PC-9 (cell line): ENCODE results near the gene TSPAN14. TPM values are rescaled to one million over a fixed set of nuclear protein-coding genes. Genes with fewer than 3 reads are reported as not detected.

Experiments
- BruUV-seq: library from RNA; stranded (reverse); fragments of 400-500 nt; replicated peaks from 2 replicates; lab custom pipeline; 2021; lab: Mats Ljungman, UMichigan
- CTCF ChIA-PET: fragments of 300-600 bp; sonication (Branson Sonifier 250); formaldehyde crosslinking; loops from one replicate; lab custom pipeline; 2022; ENCODE audit warnings: antibody characterized with exemption; lab: Charles Lee
- POLR2A ChIA-PET: fragments of 300-600 bp; sonication (Branson Sonifier 250); formaldehyde crosslinking; loops from one replicate; lab custom pipeline; 2022; ENCODE audit warnings: antibody characterized with exemption; ENCODE audit not compliant: unreplicated experiment; lab: Charles Lee
- DNase-seq, 2 experiments: peaks; one replicate each; pipeline versions ENCODE4 v3.0.0 to v3.0.0-alpha.2; 2015 to 2022; ENCODE audit warnings: mixed read lengths in 1 of 2
- H2AFZ ChIP-seq: fragments of 200-600 bp; sonication (generic); 2 replicates; pipeline ENCODE4 v1.8.1; 2017; ENCODE audit warnings: antibody characterized with exemption
- H3F3A ChIP-seq: fragments of 200-600 bp; sonication (generic); 2 replicates; pipeline ENCODE4 v1.8.1; 2017; ENCODE audit warnings: antibody characterized with exemption, mild to moderate bottlenecking, low read depth; ENCODE audit not compliant: insufficient read depth
- H3K27ac ChIP-seq: fragments of 200-600 bp; sonication (generic); 2 replicates; pipeline ENCODE4 v1.6.1; 2016; ENCODE audit warnings: mixed run types
- H3K27me3 ChIP-seq: fragments of 200-600 bp; sonication (generic); 2 replicates; pipeline ENCODE4 v1.6.1; 2016; ENCODE audit warnings: low read depth, mixed run types; ENCODE audit not compliant: insufficient read depth
- H3K36me3 ChIP-seq: fragments of 200-600 bp; sonication (generic); 2 replicates; pipeline ENCODE4 v1.6.1; 2016; ENCODE audit warnings: low read depth, mixed run types
- H3K4me1 ChIP-seq: fragments of 200-600 bp; sonication (generic); replicated peaks from 2 replicates; pipeline ENCODE4 v1.6.1; 2016; ENCODE audit warnings: mixed run types; ENCODE audit not compliant: insufficient read depth
- H3K4me2 ChIP-seq: fragments of 200-600 bp; sonication (generic); 2 replicates; pipeline ENCODE4 v1.6.1; 2017; ENCODE audit warnings: mixed run types
- H3K4me3 ChIP-seq: fragments of 200-600 bp; sonication (generic); 2 replicates; pipeline ENCODE4 v1.6.1; 2016; ENCODE audit warnings: mixed run types
- H3K79me2 ChIP-seq: fragments of 200-600 bp; sonication (generic); 2 replicates; pipeline ENCODE4 v1.6.1; 2017; ENCODE audit warnings: low read depth, mixed run types
- H3K9me2 ChIP-seq: fragments of 200-600 bp; sonication (generic); 2 replicates; pipeline ENCODE4 v1.8.1; 2017; ENCODE audit warnings: mild to moderate bottlenecking; ENCODE audit not compliant: insufficient read depth
- H3K9me3 ChIP-seq: fragments of 200-600 bp; sonication (generic); 2 replicates; pipeline ENCODE4 v1.8.1; 2016; ENCODE audit warnings: low read depth; ENCODE audit not compliant: insufficient read depth
- H4K20me1 ChIP-seq: fragments of 200-600 bp; sonication (generic); 2 replicates; pipeline ENCODE4 v1.8.1; 2017; ENCODE audit not compliant: insufficient read depth
- EZH2 ChIP-seq: fragments of 200-600 bp; sonication (generic); IDR thresholded peaks from 2 replicates; pipeline ENCODE4 v1.8.0; 2017; ENCODE audit warnings: antibody characterized with exemption, low read depth
- intact Hi-C: fragments of 100-400 bp; cut with micrococcal nuclease; formaldehyde crosslinking; loops from one replicate; pipeline ENCODE4 v1.10.0; 2022; ENCODE audit not compliant: unreplicated experiment
- total RNA-seq: library from RNA; stranded (reverse); gene quantifications from 2 replicates; pipeline ENCODE4 v1.2.3, GENCODE V29; 2021
- TF ChIP-seq, protein P1 (sequence below): fragments of 200-600 bp; sonication (generic); conservative IDR thresholded peaks from 2 replicates; pipeline ENCODE4 v1.6.1; 2017; ENCODE audit warnings: mixed run types, antibody characterized with exemption, mild to moderate bottlenecking, moderate library complexity

TSPAN14 gene
- total RNA-seq, 1 experiment from 2014 or later: 135 TPM

DNA sequence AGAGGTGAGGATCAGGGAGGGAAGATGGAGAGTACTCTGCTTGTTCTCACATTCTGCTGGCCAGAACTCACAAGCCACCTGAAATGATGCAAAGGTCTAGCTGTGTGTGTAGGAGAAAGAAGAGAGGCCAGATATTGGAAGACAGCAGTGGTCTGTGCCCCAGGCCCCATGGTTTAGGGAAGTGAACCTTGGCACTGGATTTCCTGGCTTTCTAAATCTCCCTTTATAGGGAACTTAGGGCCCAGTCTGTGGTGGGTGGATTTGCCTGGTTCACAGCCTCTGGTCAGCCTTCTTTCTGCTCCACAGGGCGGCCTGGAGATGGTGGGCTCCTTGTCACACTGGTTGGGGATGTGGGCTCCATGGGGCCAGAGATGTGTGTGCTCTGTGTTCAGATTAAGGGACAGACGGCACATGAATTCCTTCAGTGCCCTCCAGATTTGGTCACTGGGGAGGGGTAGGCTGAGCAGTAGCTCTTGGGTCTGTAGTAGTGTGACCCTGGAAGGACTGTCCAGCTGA, 74.1 kb downstream of the TSPAN14 start:
- no peaks in the 10 kb centered on the region for H3K9me3 ChIP-seq
- H3K27ac ChIP-seq: no peak overlapping the region
- ChIA-PET POLR2A (no interaction called here), CTCF (no interaction called here)
- DNase-seq: no peak
- no peaks in the 10 kb centered on the region for H3K27me3 ChIP-seq
- no peaks in the 10 kb centered on the region for H3K9me2 ChIP-seq
- no peak overlapping the region for H2AFZ ChIP-seq
- peaks cover 25% of the 10 kb centered on the region for H3F3A ChIP-seq
- H3K4me3 ChIP-seq: no peak overlapping the region
- intact Hi-C loops: no loop called here
- TF ChIP-seq, protein P1, sequence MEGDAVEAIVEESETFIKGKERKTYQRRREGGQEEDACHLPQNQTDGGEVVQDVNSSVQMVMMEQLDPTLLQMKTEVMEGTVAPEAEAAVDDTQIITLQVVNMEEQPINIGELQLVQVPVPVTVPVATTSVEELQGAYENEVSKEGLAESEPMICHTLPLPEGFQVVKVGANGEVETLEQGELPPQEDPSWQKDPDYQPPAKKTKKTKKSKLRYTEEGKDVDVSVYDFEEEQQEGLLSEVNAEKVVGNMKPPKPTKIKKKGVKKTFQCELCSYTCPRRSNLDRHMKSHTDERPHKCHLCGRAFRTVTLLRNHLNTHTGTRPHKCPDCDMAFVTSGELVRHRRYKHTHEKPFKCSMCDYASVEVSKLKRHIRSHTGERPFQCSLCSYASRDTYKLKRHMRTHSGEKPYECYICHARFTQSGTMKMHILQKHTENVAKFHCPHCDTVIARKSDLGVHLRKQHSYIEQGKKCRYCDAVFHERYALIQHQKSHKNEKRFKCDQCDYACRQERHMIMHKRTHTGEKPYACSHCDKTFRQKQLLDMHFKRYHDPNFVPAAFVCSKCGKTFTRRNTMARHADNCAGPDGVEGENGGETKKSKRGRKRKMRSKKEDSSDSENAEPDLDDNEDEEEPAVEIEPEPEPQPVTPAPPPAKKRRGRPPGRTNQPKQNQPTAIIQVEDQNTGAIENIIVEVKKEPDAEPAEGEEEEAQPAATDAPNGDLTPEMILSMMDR: no peak
- TF ChIP-seq EZH2: no peak
- H3K4me1 ChIP-seq: no peaks in the 10 kb centered on the region
- no peaks in the 10 kb centered on the region for H3K79me2 ChIP-seq
- H3K4me2 ChIP-seq: no peak overlapping the region
- no peaks in the 10 kb centered on the region for H4K20me1 ChIP-seq
- H3K36me3 ChIP-seq: no peaks in the 10 kb centered on the region
- BruUV-seq: no TSS peak

DNA sequence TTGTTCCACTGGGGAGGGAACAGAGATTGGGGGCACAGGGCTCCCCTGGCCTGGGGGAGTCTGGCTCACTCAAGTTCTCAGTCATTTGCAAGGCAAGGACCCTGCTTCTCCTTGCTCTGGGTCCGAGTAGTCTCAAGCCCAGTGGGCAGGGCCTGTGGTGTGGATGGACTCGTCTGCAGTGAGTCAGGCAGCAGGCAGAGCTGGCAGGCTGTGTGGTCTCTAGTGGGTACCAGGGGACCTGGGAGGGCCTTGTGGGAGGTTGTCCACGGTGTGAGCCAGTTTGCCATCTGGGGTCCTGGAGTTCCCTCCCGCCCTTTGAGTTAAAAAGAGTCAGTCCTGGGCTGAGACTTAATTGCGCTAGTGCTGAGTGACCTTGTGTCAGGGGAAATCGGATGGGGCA, 74.8 kb downstream of the TSPAN14 start:
- Histone ChIP-seq H3K9me3 (no peaks in the 10 kb centered on the region), H3F3A (peaks cover 19% of the 10 kb centered on the region; the same call in 1 of the 2 replicates), H3K36me3 (no peaks in the 10 kb centered on the region), H3K4me2 (no peak overlapping the region), H3K4me3 (no peak overlapping the region), H4K20me1 (no peaks in the 10 kb centered on the region), H3K27ac (no peak overlapping the region), H3K27me3 (no peaks in the 10 kb centered on the region), H3K79me2 (no peaks in the 10 kb centered on the region), H3K4me1 (no peaks in the 10 kb centered on the region), H2AFZ (no peak overlapping the region), H3K9me2 (no peaks in the 10 kb centered on the region)
- TF ChIP-seq, protein P1: no peak
- TF ChIP-seq EZH2: no peak
- no peak for DNase-seq
- BruUV-seq: no TSS peak
- ChIA-PET CTCF (no interaction called here), POLR2A (no interaction called here)
- intact Hi-C loops: no loop called here

DNA sequence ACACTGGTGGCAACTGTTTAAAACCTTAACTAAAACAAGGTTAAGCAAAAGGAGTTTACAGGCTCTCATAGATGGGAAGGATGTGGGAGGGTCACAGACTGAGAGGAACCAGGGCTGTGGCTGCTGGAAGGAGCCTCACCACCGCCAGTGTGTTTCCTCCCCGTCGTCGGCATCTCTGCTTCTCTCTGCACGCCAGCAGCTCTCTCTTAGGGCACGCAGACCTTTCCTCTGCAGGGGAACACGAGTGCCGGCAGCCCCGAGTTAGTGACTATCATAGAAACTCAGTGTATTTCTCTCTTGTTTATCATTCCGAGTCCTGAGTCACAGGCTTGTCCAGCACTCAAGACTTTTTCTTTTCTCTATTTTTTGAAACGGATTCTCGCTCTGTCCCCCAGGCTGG, 75.5 kb downstream of the TSPAN14 start:
- Histone ChIP-seq H3K9me2 (no peaks in the 10 kb centered on the region), H3K4me2 (no peak overlapping the region), H4K20me1 (no peaks in the 10 kb centered on the region), H3K36me3 (no peaks in the 10 kb centered on the region), H2AFZ (no peak overlapping the region), H3K9me3 (no peaks in the 10 kb centered on the region), H3F3A (peaks cover 16% of the 10 kb centered on the region; the same call in 1 of the 2 replicates), H3K27ac (no peak overlapping the region), H3K27me3 (no peaks in the 10 kb centered on the region), H3K4me1 (no peaks in the 10 kb centered on the region), H3K79me2 (no peaks in the 10 kb centered on the region), H3K4me3 (no peak overlapping the region)
- CTCF ChIA-PET: interaction anchor here (0.8 kb wide), 1 partner anchor 15 kb away, joined by 3 read pairs; no protein-coding TSS in a partner anchor
- TF ChIP-seq, protein P1: no peak
- TF ChIP-seq EZH2: no peak
- no TSS peak for BruUV-seq
- POLR2A ChIA-PET: no interaction called here
- DNase-seq: no peak
- intact Hi-C loops: loop anchor here (1.0 to 10.0 kb wide), 5 partner anchors 23 to 395 kb away; no protein-coding TSS in a partner anchor
